ENCODE data around the gene TMEM131L.
"Not testable (repeated sequence)": the region's sequence is repeated elsewhere in the genome, so short reads cannot be mapped to it uniquely, and the experiment has no call there.

TMEM131L gene

GRCh38 chr4:153546280-153546679, 80.1 kb downstream of the TMEM131L start:
- DNase-seq (ENCODE audit: low spot score), result no peak

GRCh38 chr4:153547520-153547919, 81.4 kb downstream of the TMEM131L start:
- DNase-seq (ENCODE audit: low spot score), result no peak

- DNase-seq (ENCODE audit: low spot score), result not testable (repeated sequence)
Measured at GRCh38 chr4:153548907-153549306, 82.7 kb downstream of the TMEM131L start.

- no peak for DNase-seq (ENCODE audit: low spot score)
Measured at GRCh38 chr4:153549405-153549804, 83.2 kb downstream of the TMEM131L start.

GRCh38 chr4:153553155-153553818, 87.1 kb downstream of the TMEM131L start:
- no peak for DNase-seq (ENCODE audit: low spot score)

GRCh38 chr4:153553819-153554170, 87.6 kb downstream of the TMEM131L start:
- DNase-seq (ENCODE audit: low spot score), result no peak

- peak; percentile 29 for DNase-seq (ENCODE audit: low spot score)
Measured at GRCh38 chr4:153555730-153556434, 89.7 kb downstream of the TMEM131L start.

- no peak for DNase-seq (ENCODE audit: low spot score)
Measured at GRCh38 chr4:153556435-153556815, 90.3 kb downstream of the TMEM131L start.

- no peak for DNase-seq (ENCODE audit: low spot score)
Measured at GRCh38 chr4:153560908-153561307, 94.7 kb downstream of the TMEM131L start.

GRCh38 chr4:153564630-153565525, 98.7 kb downstream of the TMEM131L start:
- DNase-seq (ENCODE audit: low spot score), result no peak

GRCh38 chr4:153566631-153567150, 100.5 kb downstream of the TMEM131L start:
- no peak for DNase-seq (ENCODE audit: low spot score)

GRCh38 chr4:153567660-153568059, 101.5 kb downstream of the TMEM131L start:
- not testable (repeated sequence) for DNase-seq (ENCODE audit: low spot score)

GRCh38 chr4:153570228-153570973, 104.2 kb downstream of the TMEM131L start:
- no peak for DNase-seq (ENCODE audit: low spot score)

- DNase-seq (ENCODE audit: low spot score), result no peak
Measured at GRCh38 chr4:153571006-153571545, 104.9 kb downstream of the TMEM131L start.

GRCh38 chr4:153572609-153573008, 106.4 kb downstream of the TMEM131L start:
- DNase-seq (ENCODE audit: low spot score), result no peak

GRCh38 chr4:153573221-153573620, 107.1 kb downstream of the TMEM131L start:
- DNase-seq (ENCODE audit: low spot score), result no peak

GRCh38 chr4:153573881-153574802, 108.0 kb downstream of the TMEM131L start:
- no peak for DNase-seq (ENCODE audit: low spot score)

- DNase-seq (ENCODE audit: low spot score), result no peak
Measured at GRCh38 chr4:153576443-153576774, 110.2 kb downstream of the TMEM131L start.

GRCh38 chr4:153577053-153577452, 110.9 kb downstream of the TMEM131L start:
- DNase-seq (ENCODE audit: low spot score), result no peak

- DNase-seq (ENCODE audit: low spot score), result no peak
Measured at GRCh38 chr4:153579410-153579809, 113.2 kb downstream of the TMEM131L start.

GRCh38 chr4:153579872-153580271, 113.7 kb downstream of the TMEM131L start:
- DNase-seq (ENCODE audit: low spot score), result no peak
